ENCODE results near the gene DDOST.
"Not testable (repeated sequence)": the region's sequence is repeated elsewhere in the genome, so short reads cannot be mapped to it uniquely, and the experiment has no call there.

Gene DDOST

DNA sequence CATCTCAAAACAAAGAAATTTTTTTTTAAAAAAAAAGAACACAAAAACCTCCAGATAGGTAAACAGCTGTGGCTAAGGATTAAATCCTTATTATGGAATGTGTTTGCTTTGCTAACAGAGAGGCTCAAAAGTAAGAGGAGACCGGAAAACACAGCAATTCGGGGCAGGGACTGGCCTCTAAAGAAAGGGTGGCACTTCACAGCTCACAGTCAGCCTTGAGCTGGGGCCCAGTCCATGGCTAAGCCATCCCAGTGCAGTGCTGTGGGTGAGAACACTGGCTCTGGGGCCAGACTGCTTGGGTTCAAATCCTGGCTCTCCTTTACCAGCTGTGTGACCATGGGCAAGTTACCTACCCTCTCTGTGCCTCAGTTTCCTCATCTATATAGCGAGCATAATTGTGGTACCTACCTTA lies 28.5 kb upstream of the DDOST start:
- no peak for DNase-seq

DNA sequence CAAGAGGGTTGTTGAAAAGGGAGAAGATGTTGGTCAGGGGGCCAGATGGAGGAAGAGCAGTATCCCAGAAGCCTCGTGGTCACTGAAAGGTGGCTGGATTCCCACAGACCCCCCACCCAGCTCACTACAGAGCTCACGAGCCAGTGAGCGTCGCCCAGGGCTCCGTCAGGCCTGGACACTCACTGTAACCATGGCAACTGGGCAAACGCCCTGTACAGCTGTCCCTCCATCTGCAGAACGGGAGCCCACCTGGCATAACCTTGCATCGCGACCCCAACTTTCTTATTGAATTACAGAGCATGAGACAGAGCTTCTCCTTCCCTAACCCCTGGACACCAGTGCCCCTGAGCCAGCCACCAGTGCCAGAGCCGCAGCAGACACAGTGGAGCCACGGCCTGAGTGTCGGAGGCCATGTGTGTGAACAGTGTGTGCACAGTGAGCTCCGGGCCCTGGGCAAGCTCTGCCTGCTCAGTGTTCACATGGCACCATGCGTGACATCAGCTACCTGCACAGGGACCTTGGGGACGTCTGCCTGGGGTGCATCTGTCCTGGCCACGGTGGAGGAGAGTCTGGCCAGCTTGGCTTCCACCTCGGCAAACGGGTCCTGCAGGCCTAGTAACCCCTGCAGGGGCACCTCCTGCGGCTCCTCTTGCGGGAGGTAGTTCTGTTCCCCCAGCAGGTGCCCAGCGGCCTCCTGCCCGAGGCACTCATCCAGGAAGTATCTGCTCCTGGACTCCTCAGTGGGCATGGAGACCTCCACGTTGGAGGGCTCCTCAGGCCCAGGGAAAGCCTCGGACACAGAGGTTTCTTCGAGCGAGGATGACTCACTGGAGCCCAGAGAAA lies 25.9 kb upstream of the DDOST start:
- DNase-seq = no peak

- no peak for DNase-seq
Observed at GRCh38 chr1:20685741-20686140, 24.6 kb upstream of the DDOST start.

DNA sequence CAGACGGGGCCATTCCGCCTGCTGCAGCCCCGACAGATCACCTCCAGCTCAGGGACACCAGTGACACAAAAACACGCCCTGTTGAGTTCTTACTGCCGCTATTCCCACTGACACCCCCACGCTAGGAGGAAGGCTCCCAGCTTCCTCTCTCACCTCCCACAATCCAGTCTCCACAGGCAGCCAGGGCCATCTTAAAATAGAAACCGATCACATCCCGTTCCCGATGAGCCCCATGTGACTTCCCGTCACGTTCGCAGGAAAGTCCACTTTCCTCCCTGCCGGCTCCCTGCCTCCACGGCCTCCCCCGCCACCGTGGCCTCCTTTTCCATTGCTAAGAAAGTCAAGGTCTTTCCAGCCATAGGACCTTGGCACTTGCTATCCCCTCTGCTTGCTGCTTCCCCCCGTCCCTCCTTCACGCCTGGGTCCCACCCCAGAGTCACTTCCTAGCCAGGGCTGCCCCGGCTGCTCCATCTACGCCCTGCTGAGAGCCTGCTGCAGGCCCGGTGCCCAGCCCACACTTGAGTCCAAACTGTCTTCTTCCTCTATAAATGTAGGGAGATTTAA lies 24.0 kb upstream of the DDOST start:
- no peak for DNase-seq

DNA sequence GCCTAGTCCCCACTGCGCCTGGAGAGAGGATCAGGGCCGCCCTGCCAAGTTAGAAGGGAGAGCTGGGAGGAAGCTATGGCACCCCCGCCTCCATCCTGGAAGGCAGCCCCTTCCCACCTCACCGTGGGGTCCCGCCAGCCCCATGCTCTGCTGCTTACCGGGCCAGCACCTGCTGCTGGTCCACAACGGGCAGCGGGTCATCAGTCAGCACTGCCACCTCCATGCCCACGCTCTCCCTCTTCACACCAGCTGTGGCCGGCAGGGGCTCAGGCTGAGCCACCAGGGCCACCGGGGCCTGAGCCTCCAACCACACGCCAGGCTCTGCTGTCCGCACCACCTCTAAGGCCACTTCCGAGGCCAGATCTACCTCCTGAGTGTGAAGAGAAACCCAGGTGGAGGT lies 23.5 kb upstream of the DDOST start:
- DNase-seq = no peak

- DNase-seq = no peak
Observed at GRCh38 chr1:20684050-20684620, 23.0 kb upstream of the DDOST start.

DNA sequence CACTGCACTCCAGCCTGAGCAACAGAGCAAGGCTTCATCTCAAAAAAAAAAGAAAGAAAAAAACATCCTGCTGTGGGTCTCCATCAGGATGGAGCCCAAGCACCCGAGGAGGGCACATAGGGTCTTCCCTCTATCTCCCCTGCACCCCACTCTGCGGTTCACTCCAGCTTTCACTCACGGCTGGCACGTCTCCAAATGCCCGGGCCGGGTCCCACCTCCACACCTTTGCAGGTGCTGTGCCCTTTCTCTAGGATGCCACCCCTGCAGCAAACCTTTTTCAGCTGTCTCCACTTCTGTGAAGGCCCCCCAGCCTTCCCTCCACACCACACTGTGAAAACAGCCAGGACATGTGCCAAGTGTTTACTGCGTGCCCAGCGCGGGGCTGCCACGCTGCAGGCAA lies 22.4 kb upstream of the DDOST start:
- DNase-seq = no peak

DNA sequence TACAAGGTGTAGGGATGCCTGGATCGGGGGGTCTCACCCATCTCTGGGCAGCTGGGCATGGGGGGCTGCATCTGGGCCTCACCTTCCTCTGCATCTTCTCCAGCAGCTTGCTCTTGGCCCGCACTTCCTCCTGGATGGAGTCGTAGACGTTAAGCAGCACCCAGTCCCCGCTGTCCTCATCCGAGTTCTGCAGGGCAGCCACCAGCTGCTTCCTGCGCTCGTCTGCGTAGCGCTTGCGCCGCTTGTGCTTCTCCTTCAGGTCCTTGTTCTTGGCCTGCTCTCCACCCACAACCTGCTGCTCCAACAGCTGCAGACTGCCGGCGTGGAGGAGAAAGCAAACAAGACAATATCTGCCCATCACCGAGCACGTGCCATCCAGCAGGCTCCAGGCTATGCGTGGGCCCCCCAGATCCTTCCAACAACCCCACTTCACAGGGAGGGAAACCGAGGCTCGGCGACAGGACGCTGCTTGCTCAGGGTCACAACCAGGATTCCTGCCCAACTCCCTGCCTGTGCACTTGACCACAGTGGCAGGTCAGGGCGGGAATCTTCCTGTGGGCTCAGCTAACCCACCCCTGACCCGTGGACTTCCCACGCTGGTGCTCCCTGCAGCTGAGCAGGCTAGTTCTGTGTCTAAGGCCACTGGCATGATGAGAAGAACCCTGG lies 21.5 kb upstream of the DDOST start:
- no peak for DNase-seq

DNA sequence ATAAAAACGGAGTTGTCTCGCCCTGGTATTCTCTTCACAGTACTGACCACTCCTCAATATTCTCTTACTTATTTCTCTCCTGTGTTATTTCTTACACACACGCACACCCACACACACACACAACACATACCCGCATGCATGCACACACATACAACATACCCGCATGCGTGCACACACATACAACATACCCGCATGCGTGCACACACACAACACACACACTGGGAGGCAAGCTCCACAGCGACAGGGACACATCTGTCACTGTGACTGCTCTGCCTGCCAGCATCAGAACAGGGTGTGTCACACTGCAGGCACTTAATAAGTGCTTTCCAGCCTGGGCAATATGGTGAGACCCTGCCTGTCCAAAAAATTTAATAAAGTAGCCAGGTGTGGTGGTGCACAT lies 20.8 kb upstream of the DDOST start:
- no peak for DNase-seq

GRCh38 chr1:20680269-20680668 lies 19.1 kb upstream of the DDOST start:
- DNase-seq = no peak

DNA sequence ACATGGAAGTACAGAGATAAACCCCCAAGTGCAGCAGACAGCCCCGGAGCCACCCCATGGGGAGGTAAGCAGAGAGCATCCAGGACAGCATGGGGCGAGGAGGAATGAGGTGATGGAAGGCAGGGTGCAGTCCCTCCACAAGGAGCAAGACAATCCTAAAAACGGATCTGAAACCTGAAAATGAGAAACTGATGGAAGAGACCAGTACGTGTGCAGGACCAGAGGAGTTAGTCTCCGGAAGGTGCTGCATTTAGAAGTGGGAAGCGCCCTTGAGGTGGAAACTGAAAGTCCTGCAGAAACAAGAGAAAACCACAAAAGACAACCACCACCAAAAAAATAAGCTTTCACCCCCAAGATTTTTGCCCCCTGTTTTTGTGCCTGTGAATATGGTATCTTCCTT lies 17.4 kb upstream of the DDOST start:
- no peak for DNase-seq

- not testable (repeated sequence) for DNase-seq
Observed at GRCh38 chr1:20673626-20674025, 12.5 kb upstream of the DDOST start.

DNA sequence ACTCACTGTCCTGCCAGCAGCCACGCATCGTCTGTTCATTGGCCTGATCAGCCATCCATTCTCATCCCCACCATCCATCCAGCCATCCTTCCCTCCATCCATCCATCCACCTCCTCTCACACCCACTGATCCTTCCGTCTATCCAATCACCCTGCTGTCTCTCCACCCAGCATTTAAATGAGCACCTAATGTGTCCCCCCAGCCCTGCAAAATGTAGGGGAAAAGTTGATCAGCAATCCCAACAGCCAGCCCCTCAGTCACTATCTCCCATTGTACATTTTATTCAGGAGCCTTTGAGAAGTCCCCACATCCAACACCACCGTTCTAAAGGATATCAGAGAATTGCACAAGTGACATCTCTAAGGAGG lies 11.1 kb upstream of the DDOST start:
- no peak for DNase-seq

DNA sequence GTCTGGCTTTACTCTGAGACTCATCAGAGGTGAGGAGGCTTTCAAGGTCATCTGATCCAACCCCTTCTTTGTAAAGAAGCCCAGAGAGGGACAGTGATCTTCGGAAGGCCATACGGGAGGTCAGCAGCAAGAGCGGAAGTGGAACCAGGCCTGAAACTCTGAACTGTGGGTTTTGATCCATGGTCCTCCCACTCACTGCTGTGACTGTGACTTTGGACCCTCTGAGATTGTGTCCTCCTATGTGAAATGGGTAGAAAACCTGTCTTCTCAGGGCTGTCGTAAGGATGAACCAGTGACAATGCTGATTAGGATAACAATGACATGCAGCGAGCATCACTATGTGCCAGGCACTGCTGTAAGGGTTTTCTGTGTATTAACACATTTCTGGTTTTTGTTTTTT lies 9.8 kb upstream of the DDOST start:
- DNase-seq = no peak

- no peak for DNase-seq
Observed at GRCh38 chr1:20668581-20668980, 7.4 kb upstream of the DDOST start.

DNA sequence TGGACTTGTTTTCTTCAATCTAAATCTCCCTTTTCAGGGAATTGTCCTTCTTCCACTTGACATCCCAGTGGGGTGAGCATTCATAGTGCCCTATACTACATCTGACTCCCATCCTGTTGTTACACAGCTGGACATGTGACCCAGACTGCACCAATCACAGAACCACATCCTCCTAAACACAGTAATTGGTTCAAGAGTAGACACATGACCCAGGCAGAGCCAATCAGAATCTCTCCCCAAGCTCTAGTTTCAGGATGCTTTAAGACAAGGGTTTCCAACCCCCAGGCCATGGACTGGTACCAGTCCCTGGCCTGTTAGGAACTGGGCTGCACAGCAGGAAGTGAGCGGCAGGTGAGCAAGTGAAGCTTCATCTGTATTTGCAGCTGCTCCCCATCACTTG lies 5.6 kb upstream of the DDOST start:
- DNase-seq = no peak

- DNase-seq = no peak
Observed at GRCh38 chr1:20666146-20666545, 5.0 kb upstream of the DDOST start.

- no peak for DNase-seq
Observed at GRCh38 chr1:20665726-20666125, 4.6 kb upstream of the DDOST start.

GRCh38 chr1:20663969-20664715 lies 3.0 kb upstream of the DDOST start:
- no peak for DNase-seq

DNA sequence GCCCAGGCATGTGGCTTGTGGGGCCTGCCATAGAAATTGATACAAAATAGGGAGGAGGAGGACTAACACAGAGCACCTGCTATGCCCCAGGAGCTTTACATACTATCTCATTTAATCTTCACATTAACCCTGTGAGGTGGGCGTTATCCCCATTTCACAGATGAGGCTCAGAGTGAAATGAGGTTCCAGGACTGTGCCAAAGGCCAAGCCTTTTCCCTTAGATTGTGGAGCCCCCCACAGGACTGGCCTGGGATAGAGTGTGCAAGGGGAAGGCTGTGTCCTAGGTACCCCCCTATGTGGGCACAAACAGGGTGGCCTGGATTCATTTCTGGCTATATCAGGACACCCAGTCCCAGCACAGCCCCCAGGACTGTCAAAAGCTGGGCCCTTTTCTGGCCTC lies 2.2 kb upstream of the DDOST start:
- no peak for DNase-seq

DNA sequence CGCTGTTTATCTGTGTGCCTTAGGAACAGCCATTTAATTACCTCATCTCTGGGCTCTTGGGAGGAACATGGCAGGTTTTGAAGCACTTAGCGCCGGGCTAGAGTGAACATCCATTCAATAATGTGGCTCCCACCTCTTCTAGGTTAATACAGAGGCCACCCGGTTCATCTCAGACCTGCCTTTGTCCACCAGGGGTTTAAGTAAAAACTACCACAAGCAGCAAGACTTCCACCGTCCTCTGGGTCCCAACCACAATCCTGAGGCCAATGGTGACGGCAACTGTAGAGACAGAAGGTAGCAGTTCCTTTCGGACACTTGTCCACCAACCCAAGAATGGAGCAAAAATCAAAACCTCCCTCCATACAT lies 924 bp upstream of the DDOST start:
- DNase-seq = no peak

GRCh38 chr1:20660847-20661206 lies 342 bp downstream of the DDOST start:
- DNase-seq = no peak

GRCh38 chr1:20660363-20660762 lies 806 bp downstream of the DDOST start:
- DNase-seq = no peak
